Activated CD4-positive, alpha-beta T cell treated with anti-CD3 and anti-CD28 coated beads for 36 hours (primary cell): ENCODE measurements around the gene RNF123. TPM values are rescaled to one million over a fixed set of nuclear protein-coding genes. Genes with fewer than 3 reads are reported as not detected.

Source experiments
- ATAC-seq: fragments of 200-7000 bp; cut with Tn5 transposase; one replicate; pipeline ENCODE4 v1.10.0; 2021; ENCODE audit warnings: mild to moderate bottlenecking, moderate library complexity
- CTCF ChIA-PET: fragments of 350-600 bp; sonication (Branson Sonifier 250); formaldehyde crosslinking; loops from one replicate; lab custom pipeline; 2021; ENCODE audit warnings: antibody characterized with exemption; lab: Charles Lee
- POLR2A ChIA-PET: fragments of 350-600 bp; sonication (Branson Sonifier 250); formaldehyde crosslinking; loops from one replicate; lab custom pipeline; 2021; ENCODE audit warnings: antibody characterized with exemption, inconsistent platforms; lab: Charles Lee
- DNase-seq: peaks from one replicate; pipeline ENCODE4 v3.0.0-alpha.2; 2020
- H3K27ac Mint-ChIP-seq: one replicate; pipeline ENCODE4 v1.8.0; 2021; ENCODE audit warnings: mixed read lengths
- H3K27me3 Mint-ChIP-seq: one replicate; pipeline ENCODE4 v1.8.0; 2021; ENCODE audit warnings: mixed read lengths
- H3K36me3 Mint-ChIP-seq: one replicate; pipeline ENCODE4 v1.8.0; 2021; ENCODE audit warnings: low read depth, mixed read lengths
- H3K4me1 Mint-ChIP-seq: one replicate; pipeline ENCODE4 v1.8.0; 2021; ENCODE audit warnings: mixed read lengths
- H3K4me3 Mint-ChIP-seq: one replicate; pipeline ENCODE4 v1.8.0; 2021; ENCODE audit warnings: mild to moderate bottlenecking, moderate library complexity, mixed read lengths
- H3K9me3 Mint-ChIP-seq: one replicate; pipeline ENCODE4 v1.8.0; 2021; ENCODE audit warnings: low read depth, mixed read lengths
- intact Hi-C, 2 experiments: fragments of 100-400 bp; cut with DNase I in 1 of 2; cut with micrococcal nuclease in 1 of 2; formaldehyde crosslinking; loops; one replicate each; pipeline versions ENCODE4 v1.14.2 to v1.15.1; 2022 to 2024; cut with DNase I, micrococcal nuclease
- total RNA-seq, 2 experiments: library from RNA; stranded (reverse); gene quantifications; one replicate each; pipeline ENCODE4 v1.2.3, GENCODE V29; 2021

Gene RNF123
- total RNA-seq, 2 experiments from 2014 or later = 25.2 to 32.7 TPM

GRCh38 chr3:49669352-49669751 lies 20.0 kb upstream of the RNF123 start:
- DNase-seq (no peak), ATAC-seq (no peak)
- intact Hi-C loops = no loop called here
- POLR2A ChIA-PET = interaction anchor here (0.7 kb wide), 1 partner anchor 582 kb away, joined by 4 read pairs; no protein-coding TSS in a partner anchor
- no peaks in the 10 kb centered on the region for H3K27me3 Mint-ChIP-seq
- H3K9me3 Mint-ChIP-seq = no peaks in the 10 kb centered on the region
- CTCF ChIA-PET = interaction anchor here (1.1 to 1.7 kb wide), 2 partner anchors 25 to 129 kb away, joined by 3 to 16 read pairs; no protein-coding TSS in a partner anchor
- no peak overlapping the region for H3K27ac Mint-ChIP-seq
- H3K4me1 Mint-ChIP-seq = peaks cover 10% of the 10 kb centered on the region
- H3K4me3 Mint-ChIP-seq = no peak overlapping the region
- peaks cover 1% of the 10 kb centered on the region for H3K36me3 Mint-ChIP-seq

GRCh38 chr3:49670940-49671290 lies 18.4 kb upstream of the RNF123 start:
- Mint-ChIP-seq H3K9me3 (no peaks in the 10 kb centered on the region), H3K4me1 (peaks cover 23% of the 10 kb centered on the region), H3K27ac (no peak overlapping the region), H3K27me3 (no peaks in the 10 kb centered on the region), H3K4me3 (no peak overlapping the region), H3K36me3 (peaks cover 6% of the 10 kb centered on the region)
- ChIA-PET POLR2A (interaction anchor here (0.5 to 1.3 kb wide), 2 partner anchors 131 to 143 kb away, joined by 3 to 9 read pairs; no protein-coding TSS in a partner anchor), CTCF (interaction anchor here (0.6 to 3.3 kb wide), 8 partner anchors 18 to 395 kb away, joined by 3 to 122 read pairs (median 4); partner anchors contain the start of gene BSN)
- intact Hi-C loops = loop anchor here (1.0 to 5.0 kb wide), 5 partner anchors 105 to 754 kb away; partner anchors contain the start of genes ARIH2 (in 1 of the 2), DAG1 (in 1 of the 2) and GNAI2 (in 1 of the 2)
- ATAC-seq = no peak
- no peak for DNase-seq

- Mint-ChIP-seq H3K27me3 (no peaks in the 10 kb centered on the region), H3K4me3 (peak overlapping the region; percentile 48), H3K4me1 (peaks cover 27% of the 10 kb centered on the region), H3K9me3 (no peaks in the 10 kb centered on the region), H3K27ac (peak overlapping the region; percentile 74), H3K36me3 (peaks cover 9% of the 10 kb centered on the region)
- ATAC-seq (peak; percentile 7), DNase-seq (peak; percentile 87)
- ChIA-PET POLR2A (interaction anchor here (0.5 to 1.3 kb wide), 2 partner anchors 132 to 143 kb away, joined by 3 to 9 read pairs; no protein-coding TSS in a partner anchor), CTCF (interaction anchor here (0.6 to 3.3 kb wide), 17 partner anchors 18 to 566 kb away, joined by 3 to 122 read pairs (median 4); partner anchors contain the start of genes BSN and DAG1)
- intact Hi-C loops = loop anchor here (1.0 to 5.0 kb wide), 6 partner anchors 105 to 754 kb away; partner anchors contain the start of genes ARIH2 (in 1 of the 2), DAG1 (in 1 of the 2), GNAI2 (in 1 of the 2) and HYAL3 (in 1 of the 2)
These were observed 17.8 kb upstream of the RNF123 start for GRCh38 chr3:49671291-49672288.

- DNase-seq = no peak
These were observed 16.1 kb upstream of the RNF123 start for GRCh38 chr3:49673121-49673714.

GRCh38 chr3:49673715-49674496 lies 15.5 kb upstream of the RNF123 start, which contains the start of gene APEH:
Gene APEH, plus strand, starts transcription at chr3:49674351. Its CDS starts 51 bp downstream, at chr3:49674402.
- Mint-ChIP-seq H3K4me1 (peaks cover 29% of the 10 kb centered on the region), H3K27ac (peak within 1 kb of the TSS; percentile 94), H3K9me3 (no peaks in the 10 kb centered on the region), H3K4me3 (peak within 1 kb of the TSS; percentile 88), H3K27me3 (no peaks in the 10 kb centered on the region), H3K36me3 (peaks cover 15% of the 10 kb centered on the region)
- ChIA-PET POLR2A (interaction anchor here (1.3 kb wide), 1 partner anchor 134 kb away, joined by 14 read pairs; no protein-coding TSS in a partner anchor), CTCF (interaction anchor here (0.6 to 3.3 kb wide), 2 partner anchors 134 to 503 kb away, joined by 5 to 122 read pairs; no protein-coding TSS in a partner anchor)
- peak; percentile 91 for ATAC-seq
- intact Hi-C loops = loop anchor here (1.0 to 5.0 kb wide), 26 partner anchors 15 to 775 kb away; partner anchors contain the start of genes MST1 (in 2 of the 2), RNF123 (in 2 of the 2), AMIGO3 (in 1 of the 2) and ARIH2 (in 1 of the 2)
- peak; percentile 99 for DNase-seq

More at GRCh38 chr3:49673121-49673714, 16.1 kb upstream of the RNF123 start:
- Mint-ChIP-seq H3K9me3 (no peaks in the 10 kb centered on the region), H3K4me1 (peaks cover 29% of the 10 kb centered on the region), H3K4me3 (peak overlapping the region; percentile 88), H3K36me3 (peaks cover 14% of the 10 kb centered on the region), H3K27me3 (no peaks in the 10 kb centered on the region), H3K27ac (peak overlapping the region; percentile 94)
- CTCF ChIA-PET = interaction anchor here (0.6 to 3.3 kb wide), 5 partner anchors 96 to 502 kb away, joined by 4 to 122 read pairs (median 5); partner anchors contain the start of gene BSN
- no peak for ATAC-seq
- intact Hi-C loops = loop anchor here in 1 of 2 experiments (1.0 to 5.0 kb wide), 7 partner anchors 50 to 756 kb away; partner anchors contain the start of genes ARIH2, GMPPB, GNAI2 and HYAL3
- POLR2A ChIA-PET = interaction anchor here (1.3 kb wide), 1 partner anchor 133 kb away, joined by 14 read pairs; no protein-coding TSS in a partner anchor

- Mint-ChIP-seq H3K27ac (peak overlapping the region; percentile 77), H3K4me3 (peak overlapping the region; percentile 88), H3K27me3 (no peaks in the 10 kb centered on the region), H3K9me3 (no peaks in the 10 kb centered on the region), H3K36me3 (peaks cover 15% of the 10 kb centered on the region), H3K4me1 (peaks cover 29% of the 10 kb centered on the region)
- POLR2A ChIA-PET = no interaction called here
- CTCF ChIA-PET = no interaction called here
- intact Hi-C loops = loop anchor here (1.0 to 5.0 kb wide), 21 partner anchors 14 to 776 kb away; partner anchors contain the start of genes MST1 (in 2 of the 2), RNF123 (in 2 of the 2), AMIGO3 (in 1 of the 2) and ARIH2 (in 1 of the 2)
- DNase-seq (peak; percentile 49), ATAC-seq (peak; percentile 5)
These were observed 14.8 kb upstream of the RNF123 start for GRCh38 chr3:49674497-49674983.

GRCh38 chr3:49675912-49676311 lies 13.4 kb upstream of the RNF123 start:
- H3K4me3 Mint-ChIP-seq = peak overlapping the region; percentile 88
- no peaks in the 10 kb centered on the region for H3K9me3 Mint-ChIP-seq
- CTCF ChIA-PET = interaction anchor here (0.5 to 0.7 kb wide), 2 partner anchors 154 to 1128 kb away, joined by 3 read pairs; no protein-coding TSS in a partner anchor
- H3K27ac Mint-ChIP-seq = no peak overlapping the region
- intact Hi-C loops = loop anchor here (2.0 kb wide), 2 partner anchors 13 to 777 kb away; partner anchors contain the start of genes MST1 (in 1 of the 2), RNF123 (in 1 of the 2) and SLC25A20 (in 1 of the 2)
- no peak for DNase-seq
- H3K4me1 Mint-ChIP-seq = peaks cover 29% of the 10 kb centered on the region
- peaks cover 21% of the 10 kb centered on the region for H3K36me3 Mint-ChIP-seq
- ATAC-seq = no peak
- H3K27me3 Mint-ChIP-seq = no peaks in the 10 kb centered on the region
- POLR2A ChIA-PET = no interaction called here

- Mint-ChIP-seq H3K27me3 (no peaks in the 10 kb centered on the region), H3K36me3 (peaks cover 31% of the 10 kb centered on the region), H3K4me3 (no peak overlapping the region), H3K27ac (no peak overlapping the region), H3K9me3 (no peaks in the 10 kb centered on the region), H3K4me1 (peaks cover 8% of the 10 kb centered on the region)
- CTCF ChIA-PET = no interaction called here
- intact Hi-C loops = no loop called here
- DNase-seq (no peak), ATAC-seq (no peak)
- POLR2A ChIA-PET = interaction anchor here (0.6 kb wide), 1 partner anchor 121 kb away, joined by 3 read pairs; no protein-coding TSS in a partner anchor
These were observed 8.7 kb upstream of the RNF123 start for GRCh38 chr3:49680493-49681231.

- H3K36me3 Mint-ChIP-seq = peaks cover 27% of the 10 kb centered on the region
- DNase-seq (no peak), ATAC-seq (no peak)
- intact Hi-C loops = no loop called here
- no peaks in the 10 kb centered on the region for H3K9me3 Mint-ChIP-seq
- ChIA-PET CTCF (no interaction called here), POLR2A (interaction anchor here (0.6 kb wide), 1 partner anchor 121 kb away, joined by 3 read pairs; no protein-coding TSS in a partner anchor)
- H3K4me3 Mint-ChIP-seq = no peak overlapping the region
- H3K27ac Mint-ChIP-seq = no peak overlapping the region
- H3K27me3 Mint-ChIP-seq = no peaks in the 10 kb centered on the region
- peaks cover 4% of the 10 kb centered on the region for H3K4me1 Mint-ChIP-seq
These were observed 8.2 kb upstream of the RNF123 start for GRCh38 chr3:49681232-49681522.
